Kidney epithelial cell (primary cell): Measurements from ENCODE around the gene IL1RL1. TPM values are rescaled to one million over a fixed set of nuclear protein-coding genes. Genes with fewer than 3 reads are reported as not detected.

ENCODE experiments used
- DNase-seq: peaks from one replicate; pipeline ENCODE4 v3.0.0-alpha.2; 2010; ENCODE audit warnings: low read depth
- H3K27me3 ChIP-seq: 2 replicates; pipeline ENCODE4 v1.6.0; 2011; ENCODE audit warnings: low read length; ENCODE audit not compliant: control insufficient read depth, insufficient read depth
- H3K36me3 ChIP-seq: 2 replicates; pipeline ENCODE4 v1.5.1; 2011; ENCODE audit warnings: low read length; ENCODE audit not compliant: control insufficient read depth, insufficient read depth
- H3K4me3 ChIP-seq: 2 replicates; pipeline ENCODE4 v1.5.1; 2011; ENCODE audit warnings: low read depth, mild to moderate bottlenecking, control low read depth, low read length
- CTCF ChIP-seq: IDR thresholded peaks from 2 replicates; pipeline ENCODE4 v1.5.1; 2011; ENCODE audit warnings: mild to moderate bottlenecking, moderate library complexity, low read length, control low read depth, inconsistent platforms; ENCODE audit not compliant: insufficient read depth, poor library complexity, severe bottlenecking
- total RNA-seq: library from RNA; depleted of rRNA; stranded (reverse); fragments of >200 nt; gene quantifications from 2 replicates; pipeline ENCODE4 v1.2.3, GENCODE V29; 2015

IL1RL1 gene
- total RNA-seq, 1 donor from 2014 or later = 5.1 TPM

- Histone ChIP-seq H3K36me3 (no peaks in the 10 kb centered on the region), H3K27me3 (no peaks in the 10 kb centered on the region), H3K4me3 (no peak overlapping the region)
- TF ChIP-seq CTCF = no peak
- DNase-seq = peak; percentile 14
These were observed 42.7 kb upstream of the IL1RL1 start for GRCh38 chr2:102268510-102269199.

GRCh38 chr2:102269200-102269524 is 42.2 kb upstream of the IL1RL1 start:
- no peak for TF ChIP-seq CTCF
- Histone ChIP-seq H3K27me3 (no peaks in the 10 kb centered on the region), H3K4me3 (no peak overlapping the region), H3K36me3 (no peaks in the 10 kb centered on the region)
- no peak for DNase-seq

GRCh38 chr2:102271844-102272243 is 39.5 kb upstream of the IL1RL1 start:
- DNase-seq = no peak

GRCh38 chr2:102273619-102274211 is 37.6 kb upstream of the IL1RL1 start:
- Histone ChIP-seq H3K36me3 (no peaks in the 10 kb centered on the region), H3K27me3 (no peaks in the 10 kb centered on the region), H3K4me3 (no peak overlapping the region)
- no peak for DNase-seq
- TF ChIP-seq CTCF = no peak

More at GRCh38 chr2:102271844-102272243, 39.5 kb upstream of the IL1RL1 start:
- H3K27me3 ChIP-seq = no peaks in the 10 kb centered on the region
- no peaks in the 10 kb centered on the region for H3K36me3 ChIP-seq
- H3K4me3 ChIP-seq = no peak overlapping the region
- TF ChIP-seq CTCF = no peak

GRCh38 chr2:102276549-102277201 is 34.7 kb upstream of the IL1RL1 start:
- no peak for TF ChIP-seq CTCF
- H3K36me3 ChIP-seq = no peaks in the 10 kb centered on the region

More at GRCh38 chr2:102276549-102277201, 34.7 kb upstream of the IL1RL1 start:
- Histone ChIP-seq H3K4me3 (no peak overlapping the region), H3K27me3 (no peaks in the 10 kb centered on the region)
- DNase-seq = no peak
